ENCODE data around the gene ABRAXAS1.

Gene ABRAXAS1

DNA sequence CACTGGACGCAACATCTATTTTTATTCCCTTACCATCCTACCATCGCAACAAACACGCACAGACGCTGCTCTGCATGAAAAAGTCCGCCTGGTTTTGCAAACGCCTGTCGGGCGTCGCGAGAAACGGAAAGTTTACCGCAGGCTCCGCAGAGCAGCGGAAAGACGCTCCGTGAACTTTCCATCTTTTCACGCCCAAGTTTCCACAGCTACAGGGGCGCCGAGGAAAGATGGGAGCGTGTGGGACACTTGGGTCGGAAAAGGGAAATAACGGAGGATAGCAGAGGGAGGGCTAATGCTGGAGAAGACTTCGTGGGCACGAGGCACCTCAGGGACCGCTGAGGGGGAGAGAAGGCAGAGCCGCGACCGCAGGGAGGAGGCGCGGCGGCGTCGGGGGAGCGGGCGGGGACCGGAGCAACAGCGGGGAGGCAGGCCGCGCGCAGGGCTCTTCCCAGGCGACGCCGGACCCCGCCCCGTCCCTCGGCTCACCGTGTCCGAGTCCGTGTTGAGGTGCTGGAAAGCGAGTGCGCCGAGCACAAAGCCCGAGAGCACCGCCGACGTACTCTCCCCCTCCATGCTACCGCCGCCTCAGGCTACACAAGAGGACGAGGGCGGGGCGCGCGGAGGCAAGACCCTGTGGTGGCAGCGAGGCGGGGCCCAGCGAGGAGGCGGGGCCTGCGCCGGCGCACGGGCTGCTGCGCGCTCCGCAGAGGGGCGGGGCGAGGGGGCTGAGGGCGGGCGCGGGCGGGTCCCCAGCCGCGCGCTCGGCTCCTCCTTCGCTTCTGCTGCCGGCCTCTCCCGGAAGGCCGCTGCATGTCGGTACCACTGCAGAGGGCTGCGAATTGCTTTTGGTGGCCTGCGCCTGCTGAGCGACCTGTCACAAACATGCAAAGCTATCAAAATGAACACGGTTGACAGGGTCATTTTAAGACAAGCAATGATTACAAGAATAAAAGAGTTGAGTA is at the start of gene ABRAXAS1 (continued):
- no peak for TF ChIP-seq ZNF155 (tag by site-specific recombination; IDR thresholded peaks at IDR 0.05)
- TF ChIP-seq PRDM2 (tag by site-specific recombination; IDR thresholded peaks at IDR 0.05; ENCODE audit: borderline replicate concordance) = no peak
- no peak for TF ChIP-seq ZFP37 (tag by site-specific recombination; IDR thresholded peaks at IDR 0.05)
- no peak for TF ChIP-seq ZFP41 (tag by site-specific recombination; IDR thresholded peaks at IDR 0.05; ENCODE audit: borderline replicate concordance)
- TF ChIP-seq ZNF112 (tag by site-specific recombination; IDR thresholded peaks at IDR 0.05) = no peak
- TF ChIP-seq, protein P1, sequence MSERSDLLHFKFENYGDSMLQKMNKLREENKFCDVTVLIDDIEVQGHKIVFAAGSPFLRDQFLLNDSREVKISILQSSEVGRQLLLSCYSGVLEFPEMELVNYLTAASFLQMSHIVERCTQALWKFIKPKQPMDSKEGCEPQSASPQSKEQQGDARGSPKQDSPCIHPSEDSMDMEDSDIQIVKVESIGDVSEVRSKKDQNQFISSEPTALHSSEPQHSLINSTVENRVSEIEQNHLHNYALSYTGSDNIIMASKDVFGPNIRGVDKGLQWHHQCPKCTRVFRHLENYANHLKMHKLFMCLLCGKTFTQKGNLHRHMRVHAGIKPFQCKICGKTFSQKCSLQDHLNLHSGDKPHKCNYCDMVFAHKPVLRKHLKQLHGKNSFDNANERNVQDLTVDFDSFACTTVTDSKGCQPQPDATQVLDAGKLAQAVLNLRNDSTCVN (tag by site-specific recombination; optimal IDR thresholded peaks at IDR 0.05) = peak; percentile 92
- TF ChIP-seq, protein P2, sequence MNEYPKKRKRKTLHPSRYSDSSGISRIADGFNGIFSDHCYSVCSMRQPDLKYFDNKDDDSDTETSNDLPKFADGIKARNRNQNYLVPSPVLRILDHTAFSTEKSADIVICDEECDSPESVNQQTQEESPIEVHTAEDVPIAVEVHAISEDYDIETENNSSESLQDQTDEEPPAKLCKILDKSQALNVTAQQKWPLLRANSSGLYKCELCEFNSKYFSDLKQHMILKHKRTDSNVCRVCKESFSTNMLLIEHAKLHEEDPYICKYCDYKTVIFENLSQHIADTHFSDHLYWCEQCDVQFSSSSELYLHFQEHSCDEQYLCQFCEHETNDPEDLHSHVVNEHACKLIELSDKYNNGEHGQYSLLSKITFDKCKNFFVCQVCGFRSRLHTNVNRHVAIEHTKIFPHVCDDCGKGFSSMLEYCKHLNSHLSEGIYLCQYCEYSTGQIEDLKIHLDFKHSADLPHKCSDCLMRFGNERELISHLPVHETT (tag by site-specific recombination; IDR thresholded peaks at IDR 0.05) = no peak; the same call in 1 of the 2 replicates
- no peak; the same call in 1 of the 2 replicates for TF ChIP-seq ZFP69B (tag by site-specific recombination; IDR thresholded peaks at IDR 0.05)
- TF ChIP-seq ZNF621 (tag by site-specific recombination; IDR thresholded peaks at IDR 0.05) = no peak
- no peak for TF ChIP-seq ZNF221 (tag by site-specific recombination; IDR thresholded peaks at IDR 0.05; ENCODE audit: borderline replicate concordance)
- TF ChIP-seq KLF17 (tag by site-specific recombination; IDR thresholded peaks at IDR 0.05) = 0 out of 2 replicates have a peak, but pooled peaks have one; percentile 45
- TF ChIP-seq ZNF560 (tag by site-specific recombination; IDR thresholded peaks at IDR 0.05; ENCODE audit: borderline replicate concordance) = no peak
- no peak for TF ChIP-seq ZSCAN4 (tag by site-specific recombination; IDR thresholded peaks at IDR 0.05)
- no peak for TF ChIP-seq ZNF292 (tag by site-specific recombination; IDR thresholded peaks at IDR 0.05; ENCODE audit: borderline replicate concordance, low read depth)
- peak; percentile 83 for TF ChIP-seq ZBTB8A (tag by site-specific recombination; IDR thresholded peaks at IDR 0.05)
- TF ChIP-seq ZNF658 (tag by site-specific recombination; IDR thresholded peaks at IDR 0.05) = no peak
- TF ChIP-seq REPIN1 (tag by site-specific recombination; IDR thresholded peaks at IDR 0.05; ENCODE audit: low read depth) = peak; percentile 46; the same call in 1 of the 2 replicates
- no peak for TF ChIP-seq ATF2 (tag by site-specific recombination; IDR thresholded peaks at IDR 0.05; ENCODE audit: low read depth)
- no peak; the same call in 1 of the 2 replicates for TF ChIP-seq ZBTB7A (tag by site-specific recombination; IDR thresholded peaks at IDR 0.05; ENCODE audit: low read depth)
- TF ChIP-seq PRDM1 (tag by site-specific recombination; IDR thresholded peaks at IDR 0.05) = peak; percentile 86
